GM23248 (cell line): ENCODE data around the gene MTA2. TPM values are rescaled to one million over a fixed set of nuclear protein-coding genes. Genes with fewer than 3 reads are reported as not detected.
"Not testable (repeated sequence)": the region's sequence is repeated elsewhere in the genome, so short reads cannot be mapped to it uniquely, and the experiment has no call there.

ENCODE experiments used
- DNase-seq: peaks from one replicate; pipeline ENCODE4 v3.0.0-alpha.2; 2015
- H2AFZ ChIP-seq: fragments of 200-600 bp; sonication (generic); 2 replicates; pipeline ENCODE4 v1.6.1; 2016; ENCODE audit warnings: antibody characterized with exemption
- H3F3A ChIP-seq: fragments of 200-600 bp; sonication (generic); 2 replicates; pipeline ENCODE4 v1.6.1; 2016; ENCODE audit warnings: mild to moderate bottlenecking, antibody characterized with exemption, mixed run types; ENCODE audit not compliant: insufficient read depth
- H3K27ac ChIP-seq: fragments of 200-600 bp; sonication (generic); 2 replicates; pipeline ENCODE4 v1.5.1; 2016; ENCODE audit warnings: mild to moderate bottlenecking
- H3K27me3 ChIP-seq: fragments of 200-600 bp; sonication (generic); replicated peaks from 2 replicates; pipeline ENCODE4 v1.6.1; 2016; ENCODE audit warnings: mild to moderate bottlenecking; ENCODE audit not compliant: insufficient read depth
- H3K36me3 ChIP-seq: fragments of 200-600 bp; sonication (generic); 2 replicates; pipeline ENCODE4 v1.6.1; 2016; ENCODE audit warnings: low read depth, mild to moderate bottlenecking
- H3K4me1 ChIP-seq: fragments of 200-600 bp; sonication (generic); 2 replicates; pipeline ENCODE4 v1.6.1; 2016; ENCODE audit warnings: mild to moderate bottlenecking; ENCODE audit not compliant: insufficient read depth
- H3K4me2 ChIP-seq: fragments of 200-600 bp; sonication (generic); one replicate; pipeline ENCODE4 v1.6.1; 2016; ENCODE audit warnings: mild to moderate bottlenecking; ENCODE audit not compliant: unreplicated experiment
- H3K4me3 ChIP-seq: fragments of 200-600 bp; sonication (generic); 2 replicates; pipeline ENCODE4 v1.5.1; 2016; ENCODE audit warnings: mild to moderate bottlenecking
- H3K79me2 ChIP-seq: fragments of 200-600 bp; sonication (generic); 2 replicates; pipeline ENCODE4 v1.6.1; 2016; ENCODE audit warnings: mild to moderate bottlenecking; ENCODE audit not compliant: insufficient read depth
- H3K9ac ChIP-seq: fragments of 200-600 bp; sonication (generic); 2 replicates; pipeline ENCODE4 v1.6.1; 2016; ENCODE audit warnings: mild to moderate bottlenecking
- H3K9me2 ChIP-seq: fragments of 200-600 bp; sonication (generic); 2 replicates; pipeline ENCODE4 v1.6.1; 2016; ENCODE audit warnings: mixed run types, mild to moderate bottlenecking, moderate library complexity; ENCODE audit not compliant: insufficient read depth
- H3K9me3 ChIP-seq: fragments of 200-600 bp; sonication (generic); one replicate; pipeline ENCODE4 v1.6.1; 2017; ENCODE audit warnings: low read depth
- H4K20me1 ChIP-seq: fragments of 200-600 bp; sonication (generic); 2 replicates; pipeline ENCODE4 v1.6.0; 2016; ENCODE audit not compliant: insufficient read depth
- EZH2 ChIP-seq: fragments of 200-600 bp; sonication (generic); IDR thresholded peaks from 2 replicates; pipeline ENCODE4 v1.6.1; 2018; ENCODE audit warnings: antibody characterized with exemption, mild to moderate bottlenecking; ENCODE audit not compliant: insufficient read depth, poor library complexity, severe bottlenecking
- EZH2phosphoT487 ChIP-seq: fragments of 200-600 bp; sonication (generic); IDR thresholded peaks from 2 replicates; pipeline ENCODE4 v1.6.1; 2018; ENCODE audit warnings: antibody characterized with exemption, moderate library complexity, mild to moderate bottlenecking, low read depth; ENCODE audit not compliant: insufficient read depth
- WGBS, 2 experiments: methylation state at CpG; one replicate each; pipeline ENCODE4 v1.1.6; 2015 to 2017; ENCODE audit warnings: low lambda C conversion rate in 2 of 2, low coverage in 1 of 2; ENCODE audit errors: missing lambda C conversion rate in 2 of 2; 5-methylcytosine and 5-hydroxymethylcytosine counted together
- in situ Hi-C: fragments of 300-500 bp; cut with MboI; formaldehyde crosslinking; loops from 2 replicates; pipeline ENCODE4 v1.15.0; 2020
- polyA plus RNA-seq: library from polyadenylated mRNA; unstranded; fragments of >200 nt; fragmentation: Nextera tagmentation; extraction: Ambion mirVana; gene quantifications from 2 replicates; pipeline ENCODE4 v1.2.1, GENCODE V29; 2016
- total RNA-seq: library from RNA; depleted of rRNA; stranded (reverse); fragments of >200 nt; shearing (Covaris generic); gene quantifications from 2 replicates; pipeline ENCODE4 v1.2.3, GENCODE V29; 2014

Gene MTA2
- total and polyA plus RNA-seq, 2 experiments from 2014 or later, result 28.9 to 98.8 TPM

DNA sequence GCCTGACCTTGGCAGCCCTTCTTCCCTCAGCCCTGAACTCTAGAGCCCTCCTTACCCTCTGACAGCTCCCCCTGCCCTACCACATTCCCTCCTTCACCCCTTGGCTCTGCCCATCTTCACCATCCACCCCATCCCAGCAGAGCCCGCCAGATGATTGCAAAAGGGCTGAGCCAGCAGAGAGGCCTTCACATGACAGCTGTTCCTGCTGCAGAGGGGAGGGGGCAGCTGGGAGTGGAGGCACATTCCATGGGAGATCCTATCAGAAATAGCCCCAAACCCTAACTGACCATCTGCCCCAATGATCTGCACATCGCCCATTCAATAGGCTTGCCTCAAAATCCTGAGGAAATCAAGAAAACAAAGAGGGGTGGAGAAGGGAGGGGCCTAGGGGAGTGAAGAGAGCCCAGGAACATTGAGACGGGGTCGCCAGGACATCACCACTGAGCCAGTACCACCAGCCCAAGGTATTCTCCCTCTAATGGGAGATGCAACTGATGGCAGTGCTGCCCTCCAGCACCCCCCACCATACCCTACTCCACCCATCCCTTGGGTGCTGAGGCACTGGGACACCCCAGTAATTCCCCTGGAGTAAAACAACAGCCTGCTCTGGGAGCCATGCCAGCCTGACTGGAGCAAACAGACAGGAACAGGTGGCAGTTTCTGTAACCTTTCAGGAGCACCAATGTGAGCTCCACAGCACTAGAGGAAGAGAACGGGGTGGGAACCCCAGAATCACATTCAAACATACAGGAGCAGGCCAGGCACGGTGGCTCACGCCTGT is 47.1 kb downstream of the MTA2 start:
- no peaks in the 10 kb centered on the region for H3K9me2 ChIP-seq
- H3K79me2 ChIP-seq, result peaks cover 59% of the 10 kb centered on the region
- peak overlapping the region; percentile 81 for H3K9ac ChIP-seq
- H3K27ac ChIP-seq, result peak overlapping the region; percentile 90
- no peak for TF ChIP-seq EZH2
- no peak for TF ChIP-seq EZH2phosphoT487
- no peak overlapping the region for H2AFZ ChIP-seq
- H3K36me3 ChIP-seq, result peaks cover 10% of the 10 kb centered on the region
- DNase-seq, result no peak
- peak overlapping the region; percentile 95 for H3K4me2 ChIP-seq
- peaks cover 50% of the 10 kb centered on the region for H3K4me1 ChIP-seq
- H3K27me3 ChIP-seq, result no peaks in the 10 kb centered on the region
- WGBS, 2 experiments, result 50 to 54% methylated on average over 7 of the region's 7 CpGs
- in situ Hi-C loops, result loop anchor here (10.0 kb wide), 1 partner anchor 160 kb away; no protein-coding TSS in a partner anchor
- H3K4me3 ChIP-seq, result peak overlapping the region; percentile 72
- no peaks in the 10 kb centered on the region for H3K9me3 ChIP-seq
- peaks cover 62% of the 10 kb centered on the region for H3F3A ChIP-seq
- H4K20me1 ChIP-seq, result no peaks in the 10 kb centered on the region

GRCh38 chr11:62553839-62554361 is 47.8 kb downstream of the MTA2 start:
- no peak for TF ChIP-seq EZH2
- TF ChIP-seq EZH2phosphoT487, result no peak
- H3K9me2 ChIP-seq, result no peaks in the 10 kb centered on the region
- H2AFZ ChIP-seq, result peak overlapping the region; percentile 62
- DNase-seq, result peak; percentile 97
- peaks cover 54% of the 10 kb centered on the region for H3K79me2 ChIP-seq
- peaks cover 50% of the 10 kb centered on the region for H3K4me1 ChIP-seq
- no peaks in the 10 kb centered on the region for H3K9me3 ChIP-seq
- in situ Hi-C loops, result loop anchor here (10.0 kb wide), 1 partner anchor 159 kb away; no protein-coding TSS in a partner anchor
- H3F3A ChIP-seq, result peaks cover 57% of the 10 kb centered on the region
- peak overlapping the region; percentile 90 for H3K27ac ChIP-seq
- 6 to 7% methylated on average over 8 of the region's 8 CpGs for WGBS, 2 experiments
- peak overlapping the region; percentile 95 for H3K4me2 ChIP-seq
- H3K36me3 ChIP-seq, result 0 out of 2 replicates have a peak, but pooled peaks cover 3% of the 10 kb centered on the region
- peak overlapping the region; percentile 81 for H3K9ac ChIP-seq
- H4K20me1 ChIP-seq, result no peaks in the 10 kb centered on the region
- H3K4me3 ChIP-seq, result peak overlapping the region; percentile 72
- no peaks in the 10 kb centered on the region for H3K27me3 ChIP-seq

DNA sequence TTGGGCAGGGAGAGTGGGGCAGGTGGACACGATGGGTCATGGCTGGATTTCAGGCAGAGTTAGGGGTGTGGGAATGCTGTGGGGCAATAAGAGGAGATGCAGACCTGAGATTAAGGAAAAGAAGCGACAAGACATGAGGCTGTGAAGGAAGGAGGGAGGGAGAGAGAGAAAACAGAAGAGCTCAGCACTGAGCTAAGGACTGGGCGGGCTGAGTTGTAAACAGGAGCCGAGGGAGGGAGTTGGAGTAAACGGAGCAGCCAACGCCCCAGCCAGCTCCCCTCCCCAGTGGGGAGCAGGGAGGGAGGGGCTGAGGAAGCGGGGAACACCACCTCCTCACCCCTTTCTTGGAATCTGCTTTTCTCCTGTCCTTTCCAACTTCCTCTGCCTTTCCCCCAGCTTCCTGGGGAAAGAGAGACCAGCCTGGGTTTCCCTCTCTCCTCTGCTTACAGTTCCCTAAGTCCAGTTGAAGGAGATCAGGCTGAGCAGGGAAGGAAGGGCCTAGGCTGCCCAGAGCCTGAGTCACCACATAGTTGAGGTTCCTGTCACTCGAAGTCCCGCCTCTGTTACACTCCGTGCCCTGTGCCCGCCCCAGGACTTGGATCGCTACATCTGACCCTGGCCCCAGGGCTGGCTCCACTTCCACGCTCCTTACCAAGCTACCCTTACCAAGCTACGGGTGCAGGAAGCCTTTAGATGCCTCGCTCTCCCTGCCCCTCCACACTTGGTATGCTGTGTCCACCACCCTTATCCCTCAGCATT is 48.4 kb downstream of the MTA2 start:
- Histone ChIP-seq H3K4me1 (peaks cover 50% of the 10 kb centered on the region), H3K9me3 (no peaks in the 10 kb centered on the region), H3K9ac (peak overlapping the region; percentile 81), H3K79me2 (peaks cover 54% of the 10 kb centered on the region), H3K9me2 (no peaks in the 10 kb centered on the region), H2AFZ (peak overlapping the region; percentile 62), H3K4me2 (peak overlapping the region; percentile 95), H4K20me1 (no peaks in the 10 kb centered on the region), H3F3A (peaks cover 57% of the 10 kb centered on the region), H3K36me3 (no peaks in the 10 kb centered on the region), H3K27ac (peak overlapping the region; percentile 90), H3K4me3 (peak overlapping the region; percentile 72), H3K27me3 (no peaks in the 10 kb centered on the region)
- peak; percentile 98 for DNase-seq
- WGBS, 2 experiments, result 0 to 1% methylated on average over 13 to 15 of the region's 15 CpGs
- in situ Hi-C loops, result loop anchor here (10.0 kb wide), 1 partner anchor 158 kb away; no protein-coding TSS in a partner anchor
- TF ChIP-seq EZH2, result no peak
- no peak for TF ChIP-seq EZH2phosphoT487

GRCh38 chr11:62552485-62553079 is 49.1 kb downstream of the MTA2 start:
- WGBS, 2 experiments, result 1 to 4% methylated on average over 4 of the region's 4 CpGs
- H3K27me3 ChIP-seq, result no peaks in the 10 kb centered on the region
- peak overlapping the region; percentile 62 for H2AFZ ChIP-seq
- peak overlapping the region; percentile 90 for H3K27ac ChIP-seq
- in situ Hi-C loops, result loop anchor here (10.0 kb wide), 1 partner anchor 158 kb away; no protein-coding TSS in a partner anchor
- peak overlapping the region; percentile 95 for H3K4me2 ChIP-seq
- no peaks in the 10 kb centered on the region for H3K9me2 ChIP-seq
- peak overlapping the region; percentile 72 for H3K4me3 ChIP-seq
- no peaks in the 10 kb centered on the region for H3K9me3 ChIP-seq
- no peaks in the 10 kb centered on the region for H3K36me3 ChIP-seq
- peaks cover 56% of the 10 kb centered on the region for H3K4me1 ChIP-seq
- H4K20me1 ChIP-seq, result no peaks in the 10 kb centered on the region
- no peak for TF ChIP-seq EZH2
- TF ChIP-seq EZH2phosphoT487, result no peak
- peak overlapping the region; percentile 81 for H3K9ac ChIP-seq
- peak; percentile 47 for DNase-seq
- peaks cover 53% of the 10 kb centered on the region for H3F3A ChIP-seq
- peaks cover 54% of the 10 kb centered on the region for H3K79me2 ChIP-seq

DNA sequence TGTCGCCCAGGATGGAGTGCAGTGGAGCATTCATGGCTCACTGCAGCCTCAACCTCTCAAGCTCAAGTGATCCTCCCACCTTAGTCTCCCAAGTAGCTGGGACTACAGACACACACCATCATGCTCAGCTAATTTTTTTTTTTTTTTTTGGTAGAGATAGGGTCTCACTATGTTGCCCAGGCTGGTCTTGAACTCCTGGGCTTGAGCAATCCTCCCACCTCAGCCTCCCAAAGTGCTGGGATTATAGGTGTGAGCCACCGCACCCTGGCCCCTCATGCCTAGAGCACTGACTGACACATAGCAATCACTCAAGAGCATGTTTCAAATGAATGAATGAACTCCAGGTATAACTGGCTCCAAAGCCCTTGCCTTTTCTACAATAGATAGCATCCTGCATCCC is 51.2 kb downstream of the MTA2 start:
- peaks cover 68% of the 10 kb centered on the region for H3K79me2 ChIP-seq

More for the DNA sequence above, 51.2 kb downstream of the MTA2 start:
- H3K9ac ChIP-seq, H4K20me1 ChIP-seq, H3K4me3 ChIP-seq, H3K4me2 ChIP-seq, H3K27ac ChIP-seq, H3K9me3 ChIP-seq, H2AFZ ChIP-seq, DNase-seq, H3K36me3 ChIP-seq, H3K27me3 ChIP-seq, H3K9me2 ChIP-seq: not testable (repeated sequence)
- 97 to 98% methylated on average over 2 of the region's 2 CpGs for WGBS, 2 experiments
- Histone ChIP-seq H3K4me1 (peaks cover 39% of the 10 kb centered on the region), H3F3A (peaks cover 38% of the 10 kb centered on the region)
- in situ Hi-C loops, result loop anchor here (10.0 kb wide), 1 partner anchor 156 kb away; no protein-coding TSS in a partner anchor
